Type B pancreatic cell (in vitro differentiated cells): ENCODE results near the gene GNG13. TPM values are rescaled to one million over a fixed set of nuclear protein-coding genes. Genes with fewer than 3 reads are reported as not detected.

ENCODE experiments used
- DNase-seq: peaks from one replicate; pipeline ENCODE4 v3.0.0; 2021; ENCODE audit warnings: mixed read lengths; ENCODE audit not compliant: unreplicated experiment; ENCODE audit errors: extremely low spot score
- H3K27ac Mint-ChIP-seq: 2 replicates; pipeline ENCODE4 v1.8.0; 2021; ENCODE audit warnings: mild to moderate bottlenecking, mixed read lengths
- H3K27me3 Mint-ChIP-seq: 2 replicates; pipeline ENCODE4 v1.8.0; 2021; ENCODE audit warnings: mixed read lengths
- H3K36me3 Mint-ChIP-seq: 2 replicates; pipeline ENCODE4 v1.8.0; 2021; ENCODE audit warnings: mixed read lengths
- H3K4me1 Mint-ChIP-seq: one replicate; pipeline ENCODE4 v1.8.0; 2021; ENCODE audit warnings: mixed read lengths; ENCODE audit not compliant: unreplicated experiment
- H3K4me3 Mint-ChIP-seq: 2 replicates; pipeline ENCODE4 v1.8.0; 2021; ENCODE audit warnings: mild to moderate bottlenecking, mixed read lengths
- H3K9me3 Mint-ChIP-seq: 2 replicates; pipeline ENCODE4 v1.8.0; 2021; ENCODE audit warnings: mixed read lengths
- total RNA-seq: library from RNA; stranded (reverse); gene quantifications from 2 replicates; pipeline ENCODE4 v1.2.1, GENCODE V29; 2021; ENCODE audit warnings: low replicate concordance
- TF ChIP-seq, protein P1 (sequence below): fragments of 200-600 bp; sonication (generic); conservative IDR thresholded peaks from 2 replicates; pipeline ENCODE4 v1.5.0; 2021; ENCODE audit warnings: antibody characterized with exemption, mild to moderate bottlenecking

The GNG13 gene
- total RNA-seq, 1 donor from 2014 or later: not detected

DNA sequence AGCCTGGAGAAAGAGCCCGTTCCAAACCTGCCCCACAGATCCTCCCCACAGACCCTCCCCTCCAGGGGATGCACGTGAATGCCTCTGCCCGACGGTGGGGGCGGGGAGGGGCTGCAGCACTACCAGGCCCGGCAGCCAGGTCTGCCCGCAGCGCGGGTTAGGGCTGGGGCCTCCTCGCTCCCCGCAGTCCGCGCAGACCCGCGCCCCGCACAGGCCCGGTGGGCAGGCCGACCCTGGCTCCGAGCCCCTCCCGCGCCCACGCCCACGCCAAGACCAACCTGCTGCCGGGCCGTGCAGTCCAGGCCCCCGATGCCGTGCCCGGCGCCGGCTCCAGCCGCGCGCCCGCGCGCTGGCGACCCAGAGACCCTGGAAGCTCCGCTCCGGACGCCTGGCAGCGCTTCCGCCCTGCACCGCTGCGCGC is 12.5 kb downstream of the GNG13 start, which contains the start of gene RPUSD1:
Gene RPUSD1, minus strand, starts transcription at position 404 of the 421 bp plus-strand sequence. CDS start 644 bp downstream, outside the sequence.
- Mint-ChIP-seq H3K4me1 (no peaks in the 10 kb centered on the region), H3K4me3 (peak within 1 kb of the TSS; percentile 88), H3K27ac (no peak within 1 kb of the TSS), H3K36me3 (peaks cover 5% of the 10 kb centered on the region), H3K9me3 (no peaks in the 10 kb centered on the region), H3K27me3 (no peaks in the 10 kb centered on the region)
- no peak for DNase-seq
- TF ChIP-seq, protein P1, sequence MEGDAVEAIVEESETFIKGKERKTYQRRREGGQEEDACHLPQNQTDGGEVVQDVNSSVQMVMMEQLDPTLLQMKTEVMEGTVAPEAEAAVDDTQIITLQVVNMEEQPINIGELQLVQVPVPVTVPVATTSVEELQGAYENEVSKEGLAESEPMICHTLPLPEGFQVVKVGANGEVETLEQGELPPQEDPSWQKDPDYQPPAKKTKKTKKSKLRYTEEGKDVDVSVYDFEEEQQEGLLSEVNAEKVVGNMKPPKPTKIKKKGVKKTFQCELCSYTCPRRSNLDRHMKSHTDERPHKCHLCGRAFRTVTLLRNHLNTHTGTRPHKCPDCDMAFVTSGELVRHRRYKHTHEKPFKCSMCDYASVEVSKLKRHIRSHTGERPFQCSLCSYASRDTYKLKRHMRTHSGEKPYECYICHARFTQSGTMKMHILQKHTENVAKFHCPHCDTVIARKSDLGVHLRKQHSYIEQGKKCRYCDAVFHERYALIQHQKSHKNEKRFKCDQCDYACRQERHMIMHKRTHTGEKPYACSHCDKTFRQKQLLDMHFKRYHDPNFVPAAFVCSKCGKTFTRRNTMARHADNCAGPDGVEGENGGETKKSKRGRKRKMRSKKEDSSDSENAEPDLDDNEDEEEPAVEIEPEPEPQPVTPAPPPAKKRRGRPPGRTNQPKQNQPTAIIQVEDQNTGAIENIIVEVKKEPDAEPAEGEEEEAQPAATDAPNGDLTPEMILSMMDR: peak; percentile 51

DNA sequence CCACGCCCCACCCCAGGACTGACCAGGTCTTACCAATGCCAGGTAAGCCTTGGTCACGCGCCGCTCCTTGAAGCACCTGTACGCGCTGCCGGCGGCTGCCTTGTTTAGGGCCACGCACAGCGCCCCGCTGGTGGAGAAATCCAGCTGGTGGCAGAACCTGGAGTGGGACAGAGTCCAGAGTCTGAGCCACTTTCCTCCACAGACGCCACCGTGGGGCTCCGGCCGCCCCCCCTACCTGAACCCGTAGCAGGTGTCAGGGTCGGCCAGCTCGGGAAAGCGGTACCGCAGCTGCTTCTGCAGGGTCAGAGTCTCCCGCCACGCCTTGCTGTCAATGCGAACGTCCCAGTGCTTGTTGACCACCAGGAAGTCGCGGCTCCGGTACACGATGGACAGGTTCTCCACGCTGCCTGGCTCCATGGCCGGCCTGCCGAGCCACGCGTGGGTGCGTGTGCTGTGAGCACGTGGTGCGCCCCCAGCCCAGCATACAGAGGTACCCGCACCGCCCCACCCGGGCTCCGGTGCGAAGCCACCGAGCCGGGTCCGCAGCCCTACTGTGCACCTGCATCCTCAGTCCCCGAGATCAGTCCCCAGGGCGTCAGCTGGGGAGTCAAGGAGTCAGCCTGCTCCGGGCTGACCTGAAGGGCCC is 13.1 kb downstream of the GNG13 start:
- no peak for DNase-seq
- Mint-ChIP-seq H3K27me3 (no peaks in the 10 kb centered on the region), H3K36me3 (peaks cover 5% of the 10 kb centered on the region), H3K9me3 (no peaks in the 10 kb centered on the region), H3K27ac (no peak overlapping the region), H3K4me1 (no peaks in the 10 kb centered on the region), H3K4me3 (peak overlapping the region; percentile 88)
- TF ChIP-seq, protein P1: no peak

DNA sequence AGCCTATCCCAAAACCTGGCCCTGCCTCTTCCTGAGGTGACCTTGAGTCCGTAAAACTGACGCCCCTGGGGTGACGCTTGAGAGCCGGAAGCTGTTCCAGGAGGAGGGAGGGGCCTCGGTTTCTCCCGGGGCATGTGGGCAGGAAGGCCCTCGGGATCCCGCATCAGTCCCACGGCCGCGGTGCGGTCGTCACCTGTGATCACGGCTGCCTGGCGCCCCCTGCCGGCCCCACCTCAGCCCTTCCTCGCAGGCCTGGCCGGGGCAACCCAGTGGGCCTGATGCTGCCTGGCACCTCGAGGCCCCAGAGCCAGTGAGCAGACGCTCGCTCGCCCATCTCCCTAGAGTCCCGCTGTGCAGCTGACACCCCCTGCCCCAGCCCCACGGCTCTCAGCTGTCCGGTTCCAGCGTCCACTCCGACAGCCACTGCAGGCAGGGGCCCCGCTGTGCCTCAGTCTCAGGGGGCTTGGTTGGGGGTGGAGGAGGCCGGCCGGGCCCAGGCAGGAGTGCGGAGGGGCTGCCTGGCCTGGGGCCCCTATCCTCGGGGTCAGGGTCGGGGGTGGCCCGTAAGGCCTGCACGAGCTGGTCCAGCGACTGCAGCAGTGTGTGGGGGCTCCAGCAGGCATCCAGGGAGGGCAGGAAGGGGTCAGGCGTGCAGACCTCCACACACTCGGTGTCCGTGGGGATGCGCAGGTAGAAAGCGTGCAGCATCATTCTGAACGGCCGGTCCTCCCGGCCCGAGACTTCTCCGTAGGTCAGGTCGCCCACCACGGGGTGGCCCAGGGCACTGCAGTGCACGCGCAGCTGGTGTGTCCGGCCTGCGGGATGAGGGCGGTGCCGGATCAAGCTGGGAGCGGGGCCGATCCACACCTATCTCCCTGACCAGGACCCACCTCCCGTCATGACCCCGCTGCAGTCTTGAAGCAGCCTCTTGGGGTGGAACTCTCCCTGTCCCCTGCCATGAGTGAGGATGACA is 14.7 kb downstream of the GNG13 start:
- Mint-ChIP-seq H3K9me3 (no peaks in the 10 kb centered on the region), H3K4me1 (no peaks in the 10 kb centered on the region), H3K27me3 (no peaks in the 10 kb centered on the region), H3K36me3 (no peaks in the 10 kb centered on the region), H3K4me3 (peak overlapping the region; percentile 79), H3K27ac (no peak overlapping the region)
- TF ChIP-seq, protein P1: peak; percentile 90
- peak; percentile 88 for DNase-seq

DNA sequence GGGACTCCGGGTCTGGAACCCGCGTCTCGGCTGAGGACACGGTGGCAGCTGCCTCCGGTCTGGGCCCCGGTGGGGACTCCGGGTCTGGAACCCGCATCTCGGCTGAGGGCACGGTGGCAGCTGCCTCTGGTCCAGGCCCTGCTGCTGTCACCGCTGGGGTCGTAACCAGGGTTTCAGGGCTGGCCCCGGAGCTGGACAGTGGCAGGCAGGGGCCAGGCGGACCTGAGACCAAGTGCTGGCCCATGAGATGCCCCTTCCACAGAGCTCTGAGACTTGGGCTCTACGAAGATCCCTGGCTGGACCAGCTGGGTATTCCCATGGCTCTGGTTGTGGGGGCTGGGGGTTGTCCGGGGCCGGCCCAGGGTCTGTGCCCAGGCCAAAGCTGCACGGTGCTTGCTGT is 16.1 kb downstream of the GNG13 start:
- H3K4me3 Mint-ChIP-seq: no peak overlapping the region
- H3K36me3 Mint-ChIP-seq: no peaks in the 10 kb centered on the region
- no peaks in the 10 kb centered on the region for H3K4me1 Mint-ChIP-seq
- H3K27ac Mint-ChIP-seq: no peak overlapping the region
- DNase-seq: no peak
- H3K27me3 Mint-ChIP-seq: peaks cover 4% of the 10 kb centered on the region
- no peaks in the 10 kb centered on the region for H3K9me3 Mint-ChIP-seq
- TF ChIP-seq, protein P1: no peak

DNA sequence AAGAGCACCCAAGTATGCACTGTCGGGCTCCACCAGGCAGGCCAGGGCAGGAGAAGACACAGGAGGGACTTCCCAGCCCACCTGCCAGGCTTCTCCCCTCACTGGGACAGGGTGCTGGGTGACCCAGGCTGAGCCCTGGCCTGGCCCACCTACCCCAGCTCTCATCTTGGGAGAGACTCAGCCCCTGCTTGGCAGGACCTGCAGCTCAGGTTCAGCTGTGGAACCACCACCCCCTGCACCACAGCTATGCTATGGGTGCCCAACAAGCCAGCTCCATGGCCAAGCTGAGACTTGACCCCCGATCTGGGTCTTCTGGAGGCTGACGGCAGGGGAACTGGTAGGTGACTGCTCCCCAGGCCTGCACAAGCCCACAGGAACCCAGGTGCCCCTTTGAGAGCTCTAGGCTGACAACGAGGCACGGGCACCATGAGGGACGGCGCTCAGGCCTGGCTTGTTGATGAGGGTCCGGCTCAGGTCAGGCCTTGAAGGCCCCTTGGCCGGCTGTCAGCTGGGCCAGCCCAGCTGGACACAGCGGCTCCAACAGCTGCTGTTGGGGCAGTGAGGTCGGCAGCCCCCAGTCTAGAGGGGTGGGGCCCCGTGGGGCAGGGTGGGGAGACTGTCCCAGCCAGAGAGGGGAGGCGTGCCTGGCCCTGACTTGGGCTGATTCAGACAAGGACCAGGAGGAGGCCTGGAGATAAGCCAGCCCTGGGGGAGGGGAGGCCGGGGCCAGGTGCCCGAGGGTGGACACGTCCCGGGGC is 17.0 kb downstream of the GNG13 start:
- TF ChIP-seq, protein P1: no peak
- no peak overlapping the region for H3K27ac Mint-ChIP-seq
- no peak for DNase-seq
- no peaks in the 10 kb centered on the region for H3K9me3 Mint-ChIP-seq
- H3K36me3 Mint-ChIP-seq: no peaks in the 10 kb centered on the region
- peaks cover 4% of the 10 kb centered on the region for H3K27me3 Mint-ChIP-seq
- no peaks in the 10 kb centered on the region for H3K4me1 Mint-ChIP-seq
- no peak overlapping the region for H3K4me3 Mint-ChIP-seq
